Activated B cell treated with CpG ODN at 0.5 μM for 24 hours (primary cell): ENCODE data around the gene MAN2A1. TPM values are rescaled to one million over a fixed set of nuclear protein-coding genes. Genes with fewer than 3 reads are reported as not detected.

Experiments used
- ATAC-seq: fragments of 200-7000 bp; cut with Tn5 transposase; one replicate; pipeline ENCODE4 v1.10.0; 2021; ENCODE audit warnings: low read depth, mild to moderate bottlenecking, moderate library complexity
- CTCF ChIA-PET: fragments of 350-600 bp; sonication (Branson Sonifier 250); formaldehyde crosslinking; loops from one replicate; lab custom pipeline; 2021; ENCODE audit warnings: antibody characterized with exemption; lab: Charles Lee
- POLR2A ChIA-PET: fragments of 350-600 bp; sonication (Branson Sonifier 250); formaldehyde crosslinking; loops from one replicate; lab custom pipeline; 2021; ENCODE audit warnings: antibody characterized with exemption; lab: Charles Lee
- DNase-seq: peaks from one replicate; pipeline ENCODE4 v3.0.0; 2022
- H3K27ac Mint-ChIP-seq: one replicate; pipeline ENCODE4 v1.8.0; 2020; ENCODE audit warnings: mixed read lengths
- H3K27me3 Mint-ChIP-seq: one replicate; pipeline ENCODE4 v1.8.0; 2021; ENCODE audit warnings: mixed read lengths
- H3K36me3 Mint-ChIP-seq: one replicate; pipeline ENCODE4 v1.8.0; 2021; ENCODE audit warnings: low read depth, mixed read lengths
- H3K4me1 Mint-ChIP-seq: one replicate; pipeline ENCODE4 v1.8.0; 2021; ENCODE audit warnings: mixed read lengths
- H3K4me3 Mint-ChIP-seq: one replicate; pipeline ENCODE4 v1.8.0; 2020; ENCODE audit warnings: mild to moderate bottlenecking, mixed read lengths
- H3K9me3 Mint-ChIP-seq: one replicate; pipeline ENCODE4 v1.8.0; 2020; ENCODE audit warnings: mixed read lengths
- intact Hi-C: fragments of 100-400 bp; cut with micrococcal nuclease; formaldehyde crosslinking; loops from one replicate; pipeline ENCODE4 v1.15.1; 2024
- total RNA-seq: library from RNA; stranded (reverse); gene quantifications from 2 replicates; pipeline ENCODE4 v1.2.3, GENCODE V29; 2022
- TF ChIP-seq, protein P1 (sequence below): fragments of 200-600 bp; IDR thresholded peaks from one replicate; pipeline ENCODE4 v1.8.0; 2022; ENCODE audit warnings: antibody characterized with exemption, mild to moderate bottlenecking

Gene MAN2A1
- total RNA-seq, 1 donor from 2014 or later, result 48.6 TPM

DNA sequence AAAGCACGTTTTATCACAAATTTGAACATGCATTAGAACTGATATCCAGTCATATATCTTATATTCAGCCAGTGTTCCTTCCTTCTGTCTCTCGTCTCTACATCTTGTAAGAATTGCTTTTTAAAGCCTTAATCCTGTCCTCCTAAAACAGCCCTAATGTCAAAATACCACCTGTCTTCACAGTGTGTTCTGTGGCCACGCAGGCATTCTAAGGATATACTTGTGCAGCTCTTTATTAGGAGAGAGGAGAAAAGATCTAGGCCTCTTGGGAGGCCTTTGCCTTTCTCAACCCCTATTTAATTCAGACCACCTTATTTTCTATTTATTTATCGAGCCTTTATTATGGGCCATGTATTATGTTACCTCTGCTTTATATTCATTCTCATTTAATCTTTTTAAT is 78.3 kb downstream of the MAN2A1 start:
- H3K4me1 Mint-ChIP-seq, result no peaks in the 10 kb centered on the region
- ChIA-PET POLR2A (no interaction called here), CTCF (no interaction called here)
- H3K4me3 Mint-ChIP-seq, result no peak overlapping the region
- no peaks in the 10 kb centered on the region for H3K27me3 Mint-ChIP-seq
- no peak for ATAC-seq
- TF ChIP-seq, protein P1, sequence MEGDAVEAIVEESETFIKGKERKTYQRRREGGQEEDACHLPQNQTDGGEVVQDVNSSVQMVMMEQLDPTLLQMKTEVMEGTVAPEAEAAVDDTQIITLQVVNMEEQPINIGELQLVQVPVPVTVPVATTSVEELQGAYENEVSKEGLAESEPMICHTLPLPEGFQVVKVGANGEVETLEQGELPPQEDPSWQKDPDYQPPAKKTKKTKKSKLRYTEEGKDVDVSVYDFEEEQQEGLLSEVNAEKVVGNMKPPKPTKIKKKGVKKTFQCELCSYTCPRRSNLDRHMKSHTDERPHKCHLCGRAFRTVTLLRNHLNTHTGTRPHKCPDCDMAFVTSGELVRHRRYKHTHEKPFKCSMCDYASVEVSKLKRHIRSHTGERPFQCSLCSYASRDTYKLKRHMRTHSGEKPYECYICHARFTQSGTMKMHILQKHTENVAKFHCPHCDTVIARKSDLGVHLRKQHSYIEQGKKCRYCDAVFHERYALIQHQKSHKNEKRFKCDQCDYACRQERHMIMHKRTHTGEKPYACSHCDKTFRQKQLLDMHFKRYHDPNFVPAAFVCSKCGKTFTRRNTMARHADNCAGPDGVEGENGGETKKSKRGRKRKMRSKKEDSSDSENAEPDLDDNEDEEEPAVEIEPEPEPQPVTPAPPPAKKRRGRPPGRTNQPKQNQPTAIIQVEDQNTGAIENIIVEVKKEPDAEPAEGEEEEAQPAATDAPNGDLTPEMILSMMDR, result no peak
- no peak for DNase-seq
- H3K9me3 Mint-ChIP-seq, result no peaks in the 10 kb centered on the region
- no peak overlapping the region for H3K27ac Mint-ChIP-seq
- intact Hi-C loops, result no loop called here
- H3K36me3 Mint-ChIP-seq, result peaks cover 63% of the 10 kb centered on the region

- CTCF ChIA-PET, result no interaction called here
- TF ChIP-seq, protein P1, result no peak
- Mint-ChIP-seq H3K27me3 (no peaks in the 10 kb centered on the region), H3K9me3 (no peaks in the 10 kb centered on the region), H3K27ac (no peak overlapping the region), H3K4me3 (no peak overlapping the region), H3K36me3 (peaks cover 70% of the 10 kb centered on the region), H3K4me1 (no peaks in the 10 kb centered on the region)
- no peak for ATAC-seq
- intact Hi-C loops, result no loop called here
- DNase-seq, result no peak
- POLR2A ChIA-PET, result no interaction called here
These were observed 80.0 kb downstream of the MAN2A1 start for GRCh38 chr5:109769597-109770291.

GRCh38 chr5:109775130-109775529 is 85.4 kb downstream of the MAN2A1 start:
- CTCF ChIA-PET, result no interaction called here
- Mint-ChIP-seq H3K27me3 (no peaks in the 10 kb centered on the region), H3K9me3 (no peaks in the 10 kb centered on the region), H3K36me3 (peaks cover 57% of the 10 kb centered on the region), H3K27ac (no peak overlapping the region), H3K4me1 (no peaks in the 10 kb centered on the region), H3K4me3 (no peak overlapping the region)
- POLR2A ChIA-PET, result no interaction called here
- DNase-seq (no peak), ATAC-seq (no peak)
- TF ChIP-seq, protein P1, result no peak
- intact Hi-C loops, result loop anchor here (5.0 kb wide), 1 partner anchor 83 kb away; no protein-coding TSS in a partner anchor

DNA sequence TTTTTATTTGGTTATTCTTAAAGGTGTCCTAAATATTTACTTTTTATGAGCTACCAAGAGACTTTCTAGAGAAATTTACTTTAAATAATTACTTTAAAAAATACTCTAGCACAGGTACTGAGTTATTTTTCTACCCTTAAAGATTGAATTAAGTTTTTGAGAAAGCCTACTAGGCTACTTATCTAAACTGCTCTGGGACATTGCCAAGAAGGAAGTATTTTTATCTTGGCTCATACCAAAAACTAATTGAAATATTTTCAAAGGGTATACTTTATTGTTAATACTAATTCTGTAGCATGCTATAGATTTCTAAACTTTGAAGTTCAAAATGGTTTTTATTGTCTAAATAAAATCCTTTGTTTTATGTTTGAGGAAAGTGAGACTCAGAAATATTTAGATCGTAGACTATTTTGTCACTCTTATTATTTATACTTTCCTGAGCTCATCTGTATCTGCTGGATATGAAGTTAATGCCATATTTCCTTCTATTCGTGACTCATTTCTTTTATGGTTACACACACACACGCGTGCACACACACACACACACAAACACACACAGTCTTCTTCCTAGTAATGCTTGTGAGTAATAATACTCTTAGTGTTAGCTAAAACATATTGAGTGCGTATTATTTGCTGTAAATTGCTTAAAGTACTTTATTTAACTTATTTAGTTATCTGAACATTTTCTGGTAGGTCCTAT is 89.5 kb downstream of the MAN2A1 start:
- TF ChIP-seq, protein P1, result no peak
- ChIA-PET CTCF (no interaction called here), POLR2A (no interaction called here)
- Mint-ChIP-seq H3K36me3 (peaks cover 50% of the 10 kb centered on the region), H3K27me3 (no peaks in the 10 kb centered on the region), H3K27ac (no peak overlapping the region), H3K9me3 (no peaks in the 10 kb centered on the region), H3K4me3 (no peak overlapping the region), H3K4me1 (no peaks in the 10 kb centered on the region)
- DNase-seq, result no peak
- intact Hi-C loops, result loop anchor here (5.0 kb wide), 1 partner anchor 87 kb away; no protein-coding TSS in a partner anchor
- no peak for ATAC-seq

GRCh38 chr5:109784687-109785086 is 95.0 kb downstream of the MAN2A1 start:
- H3K27ac Mint-ChIP-seq, result no peak overlapping the region
- H3K27me3 Mint-ChIP-seq, result no peaks in the 10 kb centered on the region
- DNase-seq (no peak), ATAC-seq (no peak)
- POLR2A ChIA-PET, result no interaction called here
- H3K36me3 Mint-ChIP-seq, result peaks cover 58% of the 10 kb centered on the region
- H3K9me3 Mint-ChIP-seq, result no peaks in the 10 kb centered on the region
- intact Hi-C loops, result no loop called here
- H3K4me3 Mint-ChIP-seq, result no peak overlapping the region
- TF ChIP-seq, protein P1, result no peak
- CTCF ChIA-PET, result no interaction called here
- no peaks in the 10 kb centered on the region for H3K4me1 Mint-ChIP-seq
